HFF-Myc (cell line): ENCODE measurements around the gene CPNE4.

ENCODE experiments used
- DNase-seq: peaks from one replicate; pipeline ENCODE4 v3.0.0-alpha.2; 2011; ENCODE audit warnings: low read depth; ENCODE audit errors: extremely low read depth
- H3K4me3 ChIP-seq: replicated peaks from 2 replicates; pipeline ENCODE4 v1.5.1; 2011; ENCODE audit warnings: low read depth, mild to moderate bottlenecking, control low read depth, low read length
- TF ChIP-seq, protein P1 (sequence below): IDR thresholded peaks from 2 replicates; pipeline ENCODE4 v1.5.1; 2012; ENCODE audit warnings: mild to moderate bottlenecking, low read depth, low read length, control low read depth; ENCODE audit errors: missing control alignments

Gene CPNE4

GRCh38 chr3:131714585-131715220 lies 320.1 kb downstream of the CPNE4 start:
- no peak overlapping the region for H3K4me3 ChIP-seq
- no peak for DNase-seq
- TF ChIP-seq, protein P1, sequence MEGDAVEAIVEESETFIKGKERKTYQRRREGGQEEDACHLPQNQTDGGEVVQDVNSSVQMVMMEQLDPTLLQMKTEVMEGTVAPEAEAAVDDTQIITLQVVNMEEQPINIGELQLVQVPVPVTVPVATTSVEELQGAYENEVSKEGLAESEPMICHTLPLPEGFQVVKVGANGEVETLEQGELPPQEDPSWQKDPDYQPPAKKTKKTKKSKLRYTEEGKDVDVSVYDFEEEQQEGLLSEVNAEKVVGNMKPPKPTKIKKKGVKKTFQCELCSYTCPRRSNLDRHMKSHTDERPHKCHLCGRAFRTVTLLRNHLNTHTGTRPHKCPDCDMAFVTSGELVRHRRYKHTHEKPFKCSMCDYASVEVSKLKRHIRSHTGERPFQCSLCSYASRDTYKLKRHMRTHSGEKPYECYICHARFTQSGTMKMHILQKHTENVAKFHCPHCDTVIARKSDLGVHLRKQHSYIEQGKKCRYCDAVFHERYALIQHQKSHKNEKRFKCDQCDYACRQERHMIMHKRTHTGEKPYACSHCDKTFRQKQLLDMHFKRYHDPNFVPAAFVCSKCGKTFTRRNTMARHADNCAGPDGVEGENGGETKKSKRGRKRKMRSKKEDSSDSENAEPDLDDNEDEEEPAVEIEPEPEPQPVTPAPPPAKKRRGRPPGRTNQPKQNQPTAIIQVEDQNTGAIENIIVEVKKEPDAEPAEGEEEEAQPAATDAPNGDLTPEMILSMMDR = no peak

DNA sequence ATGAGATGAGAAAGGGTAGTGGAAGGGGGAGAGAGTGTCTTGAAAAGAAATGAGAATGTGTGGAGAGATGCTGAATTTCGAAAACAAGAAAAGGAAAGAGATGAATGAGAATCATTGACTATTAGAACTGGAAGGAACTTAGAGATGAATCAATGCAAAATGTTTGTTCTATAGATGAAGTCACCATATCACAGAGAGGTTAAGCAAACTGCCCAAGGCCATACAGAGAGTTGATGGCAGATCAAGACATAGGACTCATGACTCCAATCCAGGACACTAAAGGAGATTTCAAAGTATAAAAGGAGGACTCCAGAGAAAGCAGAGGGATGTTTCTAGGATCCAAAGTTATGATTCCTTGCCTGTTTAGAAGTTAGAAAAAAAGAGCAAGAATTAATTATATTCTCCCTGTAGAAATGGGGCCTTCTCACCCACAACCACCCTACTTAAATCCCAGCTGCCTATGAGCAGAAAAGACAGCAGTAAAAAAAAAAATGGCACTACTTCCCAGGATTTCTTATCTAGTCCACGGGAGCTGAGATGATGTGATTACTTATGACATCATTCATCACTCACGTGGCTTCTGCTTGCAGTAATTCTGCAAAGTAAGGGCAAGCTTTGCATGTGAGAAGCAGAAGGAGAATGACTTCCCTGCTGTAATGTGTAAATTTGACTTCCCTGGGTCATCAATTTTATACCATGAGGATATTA lies 321.2 kb downstream of the CPNE4 start:
- H3K4me3 ChIP-seq = no peak overlapping the region
- DNase-seq = no peak
- TF ChIP-seq, protein P1 = no peak

DNA sequence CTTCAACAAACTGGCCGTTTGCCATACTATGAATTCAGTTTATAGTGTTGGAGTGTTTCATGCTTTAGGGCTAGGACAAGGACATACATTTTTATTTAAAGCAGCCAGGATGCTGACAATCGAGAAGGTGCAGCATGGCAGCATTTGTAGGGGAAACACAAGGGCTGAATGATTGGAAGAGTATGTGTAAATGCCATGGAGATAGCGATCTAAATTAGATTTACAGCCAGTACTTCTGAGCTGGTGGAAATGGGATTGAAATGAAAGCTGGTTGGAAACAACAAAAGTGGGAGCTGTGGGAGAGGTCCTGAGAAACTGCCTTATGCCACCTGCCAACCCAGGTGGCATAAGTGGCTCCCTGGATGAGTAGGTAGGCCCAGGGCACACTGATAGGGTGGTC lies 322.2 kb downstream of the CPNE4 start:
- no peak for DNase-seq
- H3K4me3 ChIP-seq = no peak overlapping the region
- TF ChIP-seq, protein P1 = no peak

DNA sequence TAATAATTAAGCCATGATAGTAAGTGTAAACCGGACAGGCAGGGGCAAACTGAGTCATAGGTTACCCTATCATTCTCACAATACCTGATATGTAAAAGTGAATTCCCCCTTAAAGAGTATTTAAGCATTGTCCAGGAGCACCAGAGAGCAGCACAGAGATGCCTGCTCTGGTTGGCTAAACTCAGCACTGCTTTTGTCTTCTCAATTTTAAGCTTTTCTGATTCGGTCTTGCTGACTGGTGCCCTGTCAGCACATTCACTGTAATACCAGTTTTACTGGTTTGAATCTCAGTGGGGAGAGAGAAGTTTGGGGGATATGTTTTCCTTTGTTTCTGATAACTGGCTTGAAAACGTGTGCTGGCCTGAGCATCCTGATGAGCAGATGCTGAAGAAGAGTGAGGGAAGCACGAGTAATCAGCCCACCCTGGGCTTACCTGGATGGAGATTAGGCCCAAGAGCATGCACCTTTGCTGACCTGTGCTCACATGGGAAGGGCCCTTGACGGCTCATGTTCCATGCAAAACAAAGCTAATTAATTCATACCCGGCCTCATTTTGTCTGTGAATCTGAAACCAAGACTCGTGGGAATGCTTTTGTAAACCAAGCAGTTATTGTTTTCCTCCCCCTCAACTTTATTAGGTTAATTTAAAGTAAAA lies 323.6 kb downstream of the CPNE4 start:
- no peak for DNase-seq
- TF ChIP-seq, protein P1 = no peak
- no peak overlapping the region for H3K4me3 ChIP-seq

- H3K4me3 ChIP-seq = no peak overlapping the region
- no peak for DNase-seq
- TF ChIP-seq, protein P1 = no peak
These were observed 326.6 kb downstream of the CPNE4 start for GRCh38 chr3:131708241-131708640.

- H3K4me3 ChIP-seq = no peak overlapping the region
- TF ChIP-seq, protein P1 = no peak
- no peak for DNase-seq
These were observed 329.2 kb downstream of the CPNE4 start for GRCh38 chr3:131705558-131706051.
